WTC11 (cell line): Measurements from ENCODE around the gene CROCC2. TPM values are rescaled to one million over a fixed set of nuclear protein-coding genes. Genes with fewer than 3 reads are reported as not detected.

ENCODE experiments used
- ATAC-seq: fragments of 200-7000 bp; cut with Tn5 transposase; 2 replicates; pipeline ENCODE4 v1.10.0; 2021; ENCODE audit warnings: mild to moderate bottlenecking, moderate library complexity
- CTCF ChIA-PET: fragments of 300-600 bp; sonication (Branson Sonifier 250); formaldehyde crosslinking; loops from one replicate; lab custom pipeline; 2021; ENCODE audit warnings: antibody characterized with exemption; lab: Charles Lee
- POLR2A ChIA-PET: fragments of 350-600 bp; sonication (Branson Sonifier 250); formaldehyde crosslinking; loops from one replicate; lab custom pipeline; 2021; ENCODE audit warnings: antibody characterized with exemption; lab: Charles Lee
- DNase-seq: peaks from one replicate; pipeline ENCODE4 v3.0.0; 2021; ENCODE audit warnings: low spot score
- H3K27ac Mint-ChIP-seq: 2 replicates; pipeline ENCODE4 v1.8.0; 2021; ENCODE audit warnings: mixed read lengths
- H3K27me3 Mint-ChIP-seq: 2 replicates; pipeline ENCODE4 v1.8.0; 2021; ENCODE audit warnings: low read depth, mild to moderate bottlenecking, moderate library complexity, mixed read lengths
- H3K36me3 Mint-ChIP-seq: 2 replicates; pipeline ENCODE4 v1.8.0; 2021; ENCODE audit warnings: mixed read lengths
- H3K4me1 Mint-ChIP-seq: 2 replicates; pipeline ENCODE4 v1.8.0; 2022; ENCODE audit warnings: mixed read lengths
- H3K4me3 Mint-ChIP-seq: 2 replicates; pipeline ENCODE4 v1.8.0; 2021; ENCODE audit warnings: mild to moderate bottlenecking, moderate library complexity, mixed read lengths
- H3K9me3 Mint-ChIP-seq: 2 replicates; pipeline ENCODE4 v1.8.0; 2021; ENCODE audit warnings: mixed read lengths
- CREB1 ChIP-seq: sonication (generic); formaldehyde crosslinking; IDR thresholded peaks from 2 replicates; pipeline ENCODE4 v1.8.0; 2023; ENCODE audit warnings: mild to moderate bottlenecking, missing genetic modification reagents
- CTCF ChIP-seq: fragments of 200-600 bp; IDR thresholded peaks from 2 replicates; pipeline ENCODE4 v1.8.0; 2022; ENCODE audit warnings: antibody characterized with exemption
- E2F5 ChIP-seq: sonication (generic); formaldehyde crosslinking; IDR thresholded peaks from 2 replicates; pipeline ENCODE4 v1.8.1; 2022; ENCODE audit warnings: mild to moderate bottlenecking, moderate library complexity, missing genetic modification reagents
- ETV6 ChIP-seq: sonication (generic); formaldehyde crosslinking; IDR thresholded peaks from 2 replicates; pipeline ENCODE4 v1.8.1; 2022; ENCODE audit warnings: mild to moderate bottlenecking, missing genetic modification reagents
- FOXK1 ChIP-seq: sonication (generic); formaldehyde crosslinking; IDR thresholded peaks from 2 replicates; pipeline ENCODE4 v1.8.0; 2022; ENCODE audit warnings: mild to moderate bottlenecking, moderate library complexity, missing genetic modification reagents
- FOXP1 ChIP-seq: sonication (generic); formaldehyde crosslinking; IDR thresholded peaks from 2 replicates; pipeline ENCODE4 v1.8.0; 2022; ENCODE audit warnings: missing genetic modification reagents, mild to moderate bottlenecking, moderate library complexity, borderline replicate concordance
- FOXP4 ChIP-seq: sonication (generic); formaldehyde crosslinking; IDR thresholded peaks from 2 replicates; pipeline ENCODE4 v1.8.0; 2022; ENCODE audit warnings: mild to moderate bottlenecking, missing genetic modification reagents
- GABPB1 ChIP-seq: sonication (generic); formaldehyde crosslinking; IDR thresholded peaks from 2 replicates; pipeline ENCODE4 v1.8.1; 2023; ENCODE audit warnings: mild to moderate bottlenecking, missing genetic modification reagents
- GTF2I ChIP-seq: fragments of 250-450 bp; sonication (Bioruptor Pico); conservative IDR thresholded peaks from 2 replicates; pipeline ENCODE4 v1.4.0; 2021; ENCODE audit warnings: mild to moderate bottlenecking
- HMGA2 ChIP-seq: fragments of 250-450 bp; sonication (Bioruptor Pico); IDR thresholded peaks from 2 replicates; pipeline ENCODE4 v1.4.0; 2021; ENCODE audit warnings: mild to moderate bottlenecking, moderate library complexity
- IRF2 ChIP-seq: sonication (generic); formaldehyde crosslinking; IDR thresholded peaks from 2 replicates; pipeline ENCODE4 v1.8.0; 2022; ENCODE audit warnings: low read depth, missing genetic modification reagents, borderline replicate concordance
- JAZF1 ChIP-seq: fragments of 250-450 bp; sonication (Bioruptor Pico); IDR thresholded peaks from 2 replicates; pipeline ENCODE4 v1.9.0; 2021; ENCODE audit warnings: moderate library complexity, mild to moderate bottlenecking, inconsistent platforms
- KAT7 ChIP-seq: sonication (generic); formaldehyde crosslinking; IDR thresholded peaks from 2 replicates; pipeline ENCODE4 v1.8.1; 2023; ENCODE audit warnings: missing genetic modification reagents, mild to moderate bottlenecking, borderline replicate concordance
- MAX ChIP-seq: sonication (generic); formaldehyde crosslinking; IDR thresholded peaks from 2 replicates; pipeline ENCODE4 v1.8.0; 2022; ENCODE audit warnings: mild to moderate bottlenecking, missing genetic modification reagents
- MYBL2 ChIP-seq: sonication (generic); formaldehyde crosslinking; IDR thresholded peaks from 2 replicates; pipeline ENCODE4 v1.8.1; 2023; ENCODE audit warnings: mild to moderate bottlenecking, moderate library complexity, missing genetic modification reagents
- NFE2L1 ChIP-seq: sonication (generic); formaldehyde crosslinking; IDR thresholded peaks from 2 replicates; pipeline ENCODE4 v1.8.1; 2023; ENCODE audit warnings: missing genetic modification reagents
- RORB ChIP-seq: fragments of 250-450 bp; sonication (Bioruptor Pico); IDR thresholded peaks from 2 replicates; pipeline ENCODE4 v1.9.0; 2021; ENCODE audit warnings: mild to moderate bottlenecking
- TEAD4 ChIP-seq: sonication (generic); formaldehyde crosslinking; IDR thresholded peaks from 2 replicates; pipeline ENCODE4 v1.8.0; 2022; ENCODE audit warnings: mild to moderate bottlenecking, missing genetic modification reagents
- TP53 ChIP-seq: sonication (generic); formaldehyde crosslinking; IDR thresholded peaks from 2 replicates; pipeline ENCODE4 v1.8.1; 2023; ENCODE audit warnings: mild to moderate bottlenecking, missing genetic modification reagents
- ZBTB21 ChIP-seq: sonication (generic); formaldehyde crosslinking; IDR thresholded peaks from 2 replicates; pipeline ENCODE4 v1.8.1; 2023; ENCODE audit warnings: mild to moderate bottlenecking, missing genetic modification reagents, borderline replicate concordance
- ZNF281 ChIP-seq: sonication (generic); formaldehyde crosslinking; IDR thresholded peaks from 2 replicates; pipeline ENCODE4 v1.8.0; 2023; ENCODE audit warnings: mild to moderate bottlenecking, missing genetic modification reagents
- ZNF317 ChIP-seq: sonication (generic); formaldehyde crosslinking; IDR thresholded peaks from 2 replicates; pipeline ENCODE4 v1.8.1; 2023; ENCODE audit warnings: low read depth, mild to moderate bottlenecking, moderate library complexity, missing genetic modification reagents, borderline replicate concordance
- total RNA-seq: library from RNA; stranded (reverse); gene quantifications from 3 replicates; pipeline ENCODE4 v1.2.3, GENCODE V29; 2021

The CROCC2 gene
- total RNA-seq, 1 experiment from 2014 or later = not detected

- TF ChIP-seq FOXP4 (CRISPR knock-in tag) (no peak), GABPB1 (CRISPR knock-in tag) (no peak), ZNF281 (CRISPR knock-in tag) (no peak)
Observed at GRCh38 chr2:240981871-240982800, 76.0 kb downstream of the CROCC2 start (continued).

- CTCF ChIA-PET = interaction anchor here (0.8 to 2.1 kb wide), 31 partner anchors 9 to 403 kb away, joined by 3 to 33 read pairs (median 5); partner anchors contain the start of gene SNED1
- no peaks in the 10 kb centered on the region for H3K36me3 Mint-ChIP-seq
- ATAC-seq (no peak), DNase-seq (peak; percentile 8)
- no peak overlapping the region for H3K4me3 Mint-ChIP-seq
- H3K27me3 Mint-ChIP-seq = peaks cover 2% of the 10 kb centered on the region; the same call in 1 of the 2 replicates
- POLR2A ChIA-PET = interaction anchor here (0.9 to 1.0 kb wide), 2 partner anchors 11 to 68 kb away, joined by 3 read pairs; no protein-coding TSS in a partner anchor
- TF ChIP-seq ZBTB21 (CRISPR knock-in tag) (no peak), GTF2I (0 out of 2 replicates have a peak, but pooled peaks have one; percentile 38), IRF2 (CRISPR knock-in tag) (0 out of 2 replicates have a peak, but pooled peaks have one; percentile 63)
- H3K9me3 Mint-ChIP-seq = no peaks in the 10 kb centered on the region
- no peak overlapping the region for H3K27ac Mint-ChIP-seq
- H3K4me1 Mint-ChIP-seq = no peaks in the 10 kb centered on the region
Observed at GRCh38 chr2:240982821-240983281, 76.7 kb downstream of the CROCC2 start.

- Mint-ChIP-seq H3K9me3 (no peaks in the 10 kb centered on the region), H3K27ac (no peak overlapping the region), H3K36me3 (no peaks in the 10 kb centered on the region), H3K27me3 (peaks cover 2% of the 10 kb centered on the region; the same call in 1 of the 2 replicates), H3K4me1 (no peaks in the 10 kb centered on the region), H3K4me3 (no peak overlapping the region)
- ATAC-seq = peak; percentile 99
- POLR2A ChIA-PET = interaction anchor here (0.6 to 1.0 kb wide), 3 partner anchors 11 to 69 kb away, joined by 3 read pairs; no protein-coding TSS in a partner anchor
- DNase-seq = peak; percentile 84
- CTCF ChIA-PET = interaction anchor here (0.5 to 2.1 kb wide), 54 partner anchors 8 to 404 kb away, joined by 3 to 33 read pairs (median 4); partner anchors contain the start of genes MTERF4, PASK, PPP1R7 and SNED1
- TF ChIP-seq CTCF = peak; percentile 60
- TF ChIP-seq HMGA2 = no peak
- peak; percentile 69; the same call in 1 of the 2 replicates for TF ChIP-seq ETV6 (CRISPR knock-in tag)
- peak; percentile 32; the same call in 1 of the 2 replicates for TF ChIP-seq MAX
- TF ChIP-seq TEAD4 (CRISPR knock-in tag) = no peak
- peak; percentile 14; the same call in 1 of the 2 replicates for TF ChIP-seq FOXP1 (CRISPR knock-in tag)
- TF ChIP-seq NFE2L1 (CRISPR knock-in tag) = no peak
- no peak for TF ChIP-seq RORB (CRISPR knock-in tag)
- peak; percentile 12; the same call in 1 of the 2 replicates for TF ChIP-seq ZNF317 (CRISPR knock-in tag)
- 0 out of 2 replicates have a peak, but pooled peaks have one; percentile 36 for TF ChIP-seq KAT7 (CRISPR knock-in tag)
- TF ChIP-seq TP53 (CRISPR knock-in tag) = no peak
- TF ChIP-seq MYBL2 (CRISPR knock-in tag) = no peak
- TF ChIP-seq E2F5 = peak; percentile 78
- TF ChIP-seq FOXK1 (CRISPR knock-in tag) = no peak
- no peak for TF ChIP-seq JAZF1 (CRISPR knock-in tag)
- TF ChIP-seq CREB1 = no peak
Observed at GRCh38 chr2:240983361-240983995, 77.3 kb downstream of the CROCC2 start.
